ENCODE data around the gene CACNA2D3. TPM values are rescaled to one million over a fixed set of nuclear protein-coding genes. Genes with fewer than 3 reads are reported as not detected.
A peak's percentile ranks its signal among the peaks of the same experiment; 100 is the strongest.

The CACNA2D3 gene
- total and polyA plus RNA-seq, 7 experiments from 2014 or later: 0.27 to 4.1 TPM; not detected in 5

- Mint-ChIP-seq H3K27ac (no peak overlapping the region), H3K27me3 (peaks cover 0 to 16% (median 0%) of the 10 kb centered on the region in 5 donors), H3K9me3 (peaks cover 0 to 4% (median 0%) of the 10 kb centered on the region in 11 donors), H3K4me1 (peaks cover 0 to 2% (median 0%) of the 10 kb centered on the region in 7 donors), H3K4me3 (no peak overlapping the region), H3K36me3 (no peaks in the 10 kb centered on the region)
- Histone ChIP-seq H3K27me3 (ENCODE audit: control insufficient read depth in 2 of 2, insufficient read depth in 2 of 2, low read length in 2 of 2) (no peaks in the 10 kb centered on the region), H3K9me3 (ENCODE audit: control insufficient read depth in 2 of 3, low read length in 3 of 3) (no peaks in the 10 kb centered on the region), H3K4me3 (ENCODE audit: low read length) (no peak overlapping the region), H3K27ac (ENCODE audit: low read depth, low read length) (no peak overlapping the region), H3K36me3 (ENCODE audit: control insufficient read depth in 2 of 3, insufficient read depth in 3 of 3, low read length in 3 of 3) (no peaks in the 10 kb centered on the region), H3K4me1 (ENCODE audit: control insufficient read depth in 2 of 2, insufficient read depth in 2 of 2, low read length in 2 of 2) (no peaks in the 10 kb centered on the region)
- ATAC-seq (no peak), DNase-seq (no peak)
- ChIA-PET CTCF (no interaction called here), POLR2A (no interaction called here)
- intact Hi-C loops (cut with micrococcal nuclease): no loop called here
These were observed 827.2 kb downstream of the CACNA2D3 start for GRCh38 chr3:54949491-54950044.

GRCh38 chr3:54950391-54951003 is 828.1 kb downstream of the CACNA2D3 start:
- ChIA-PET POLR2A (no interaction called here), CTCF (no interaction called here)
- Histone ChIP-seq H3K4me1 (ENCODE audit: control insufficient read depth in 2 of 2, insufficient read depth in 2 of 2, low read length in 2 of 2) (no peaks in the 10 kb centered on the region), H3K27ac (ENCODE audit: low read depth, low read length) (no peak overlapping the region), H3K4me3 (ENCODE audit: low read length) (no peak overlapping the region), H3K36me3 (ENCODE audit: control insufficient read depth in 2 of 3, insufficient read depth in 3 of 3, low read length in 3 of 3) (no peaks in the 10 kb centered on the region), H3K27me3 (ENCODE audit: control insufficient read depth in 2 of 2, insufficient read depth in 2 of 2, low read length in 2 of 2) (no peaks in the 10 kb centered on the region), H3K9me3 (ENCODE audit: control insufficient read depth in 2 of 3, low read length in 3 of 3) (no peaks in the 10 kb centered on the region)
- Mint-ChIP-seq H3K4me3 (no peak overlapping the region), H3K9me3 (peaks cover 0 to 2% (median 0%) of the 10 kb centered on the region in 11 donors), H3K36me3 (no peaks in the 10 kb centered on the region), H3K27me3 (peaks cover 0 to 16% (median 0%) of the 10 kb centered on the region in 5 donors), H3K4me1 (peaks cover 0 to 2% (median 0%) of the 10 kb centered on the region in 7 donors), H3K27ac (no peak overlapping the region)
- DNase-seq: no peak
- ATAC-seq: no peak
- intact Hi-C loops (cut with micrococcal nuclease): no loop called here

- intact Hi-C loops (cut with micrococcal nuclease): no loop called here
- H3K9me3 ChIP-seq (ENCODE audit: control insufficient read depth in 2 of 3, low read length in 3 of 3): no peaks in the 10 kb centered on the region
- no peaks in the 10 kb centered on the region for H3K27me3 ChIP-seq (ENCODE audit: control insufficient read depth in 2 of 2, insufficient read depth in 2 of 2, low read length in 2 of 2)
- Mint-ChIP-seq H3K27ac (no peak overlapping the region), H3K27me3 (peaks cover 0 to 11% (median 0%) of the 10 kb centered on the region in 5 donors), H3K4me3 (no peak overlapping the region), H3K9me3 (peaks cover 0 to 2% (median 0%) of the 10 kb centered on the region in 11 donors), H3K36me3 (no peaks in the 10 kb centered on the region), H3K4me1 (peaks cover 0 to 2% (median 0%) of the 10 kb centered on the region in 7 donors)
- H3K4me1 ChIP-seq (ENCODE audit: control insufficient read depth in 2 of 2, insufficient read depth in 2 of 2, low read length in 2 of 2): no peaks in the 10 kb centered on the region
- no peak overlapping the region for H3K27ac ChIP-seq (ENCODE audit: low read depth, low read length)
- no peaks in the 10 kb centered on the region for H3K36me3 ChIP-seq (ENCODE audit: control insufficient read depth in 2 of 3, insufficient read depth in 3 of 3, low read length in 3 of 3)
- no peak for DNase-seq
- POLR2A ChIA-PET: no interaction called here
- H3K4me3 ChIP-seq (ENCODE audit: low read length): no peak overlapping the region
- ATAC-seq: peak; percentile 38
- CTCF ChIA-PET: no interaction called here
These were observed 829.1 kb downstream of the CACNA2D3 start for GRCh38 chr3:54951405-54951804.

- Mint-ChIP-seq H3K27me3 (peaks cover 0 to 7% (median 0%) of the 10 kb centered on the region in 5 donors), H3K36me3 (no peaks in the 10 kb centered on the region), H3K4me1 (peaks cover 0 to 2% (median 0%) of the 10 kb centered on the region in 7 donors), H3K27ac (no peak overlapping the region), H3K9me3 (no peaks in the 10 kb centered on the region), H3K4me3 (no peak overlapping the region)
- ChIA-PET CTCF (no interaction called here), POLR2A (no interaction called here)
- H3K27me3 ChIP-seq (ENCODE audit: control insufficient read depth in 2 of 2, insufficient read depth in 2 of 2, low read length in 2 of 2): no peaks in the 10 kb centered on the region
- H3K4me3 ChIP-seq (ENCODE audit: low read length): no peak overlapping the region
- no peak overlapping the region for H3K27ac ChIP-seq (ENCODE audit: low read depth, low read length)
- no peaks in the 10 kb centered on the region for H3K4me1 ChIP-seq (ENCODE audit: control insufficient read depth in 2 of 2, insufficient read depth in 2 of 2, low read length in 2 of 2)
- no peak for ATAC-seq
- intact Hi-C loops (cut with micrococcal nuclease): no loop called here
- no peaks in the 10 kb centered on the region for H3K36me3 ChIP-seq (ENCODE audit: control insufficient read depth in 2 of 3, insufficient read depth in 3 of 3, low read length in 3 of 3)
- no peak for DNase-seq
- no peaks in the 10 kb centered on the region for H3K9me3 ChIP-seq (ENCODE audit: control insufficient read depth in 2 of 3, low read length in 3 of 3)
These were observed 831.7 kb downstream of the CACNA2D3 start for GRCh38 chr3:54954022-54954421.

- Histone ChIP-seq H3K4me1 (ENCODE audit: control insufficient read depth in 2 of 2, insufficient read depth in 2 of 2, low read length in 2 of 2) (no peaks in the 10 kb centered on the region), H3K4me3 (ENCODE audit: low read length) (no peak overlapping the region), H3K9me3 (ENCODE audit: control insufficient read depth in 2 of 3, low read length in 3 of 3) (no peaks in the 10 kb centered on the region), H3K27ac (ENCODE audit: low read depth, low read length) (no peak overlapping the region), H3K36me3 (ENCODE audit: control insufficient read depth in 2 of 3, insufficient read depth in 3 of 3, low read length in 3 of 3) (no peaks in the 10 kb centered on the region), H3K27me3 (ENCODE audit: control insufficient read depth in 2 of 2, insufficient read depth in 2 of 2, low read length in 2 of 2) (no peaks in the 10 kb centered on the region)
- intact Hi-C loops (cut with micrococcal nuclease): no loop called here
- H3K36me3 Mint-ChIP-seq: no peaks in the 10 kb centered on the region
- ATAC-seq (no peak), DNase-seq (no peak)
- peaks cover 0 to 7% (median 0%) of the 10 kb centered on the region in 5 donors for H3K27me3 Mint-ChIP-seq
- no peak overlapping the region for H3K27ac Mint-ChIP-seq
- H3K4me3 Mint-ChIP-seq: no peak overlapping the region
- peaks cover 0 to 2% (median 0%) of the 10 kb centered on the region in 7 donors for H3K4me1 Mint-ChIP-seq
- ChIA-PET CTCF (no interaction called here), POLR2A (no interaction called here)
- H3K9me3 Mint-ChIP-seq: no peaks in the 10 kb centered on the region
These were observed 832.2 kb downstream of the CACNA2D3 start for GRCh38 chr3:54954521-54954920.

GRCh38 chr3:54955496-54955895 is 833.1 kb downstream of the CACNA2D3 start:
- CTCF ChIA-PET: no interaction called here

GRCh38 chr3:54955941-54956340 is 833.6 kb downstream of the CACNA2D3 start:
- ChIA-PET CTCF (no interaction called here), POLR2A (no interaction called here)
- Histone ChIP-seq H3K27ac (ENCODE audit: low read depth, low read length) (no peak overlapping the region), H3K4me3 (ENCODE audit: low read length) (no peak overlapping the region), H3K9me3 (ENCODE audit: control insufficient read depth in 2 of 3, low read length in 3 of 3) (no peaks in the 10 kb centered on the region), H3K27me3 (ENCODE audit: control insufficient read depth in 2 of 2, insufficient read depth in 2 of 2, low read length in 2 of 2) (no peaks in the 10 kb centered on the region), H3K4me1 (ENCODE audit: control insufficient read depth in 2 of 2, insufficient read depth in 2 of 2, low read length in 2 of 2) (no peaks in the 10 kb centered on the region), H3K36me3 (ENCODE audit: control insufficient read depth in 2 of 3, insufficient read depth in 3 of 3, low read length in 3 of 3) (no peaks in the 10 kb centered on the region)
- DNase-seq (no peak), ATAC-seq (no peak)
- Mint-ChIP-seq H3K4me3 (no peak overlapping the region), H3K27me3 (no peaks in the 10 kb centered on the region), H3K27ac (no peak overlapping the region), H3K4me1 (no peaks in the 10 kb centered on the region), H3K36me3 (no peaks in the 10 kb centered on the region), H3K9me3 (no peaks in the 10 kb centered on the region)
- intact Hi-C loops (cut with micrococcal nuclease): no loop called here

More at GRCh38 chr3:54955496-54955895, 833.1 kb downstream of the CACNA2D3 start:
- Mint-ChIP-seq H3K4me3 (no peak overlapping the region), H3K27me3 (peaks cover 0 to 3% (median 0%) of the 10 kb centered on the region in 5 donors), H3K27ac (no peak overlapping the region), H3K36me3 (no peaks in the 10 kb centered on the region), H3K4me1 (peaks cover 0 to 2% (median 0%) of the 10 kb centered on the region in 7 donors), H3K9me3 (no peaks in the 10 kb centered on the region)
- POLR2A ChIA-PET: no interaction called here
- Histone ChIP-seq H3K9me3 (ENCODE audit: control insufficient read depth in 2 of 3, low read length in 3 of 3) (no peaks in the 10 kb centered on the region), H3K27me3 (ENCODE audit: control insufficient read depth in 2 of 2, insufficient read depth in 2 of 2, low read length in 2 of 2) (no peaks in the 10 kb centered on the region), H3K4me1 (ENCODE audit: control insufficient read depth in 2 of 2, insufficient read depth in 2 of 2, low read length in 2 of 2) (no peaks in the 10 kb centered on the region), H3K36me3 (ENCODE audit: control insufficient read depth in 2 of 3, insufficient read depth in 3 of 3, low read length in 3 of 3) (no peaks in the 10 kb centered on the region), H3K4me3 (ENCODE audit: low read length) (no peak overlapping the region), H3K27ac (ENCODE audit: low read depth, low read length) (no peak overlapping the region)
- no peak for ATAC-seq
- DNase-seq: no peak
- intact Hi-C loops (cut with micrococcal nuclease): no loop called here
